GM12801 (cell line): ENCODE measurements around the gene LAMB2.

Experiments used
- CTCF ChIP-seq: IDR thresholded peaks from one replicate; pipeline ENCODE4 v1.5.1; 2011; ENCODE audit warnings: control low read depth; ENCODE audit not compliant: insufficient read length; ENCODE audit errors: extremely low read depth

Gene LAMB2

GRCh38 chr3:49135499-49135898 lies 2.6 kb upstream of the LAMB2 start:
- no peak for TF ChIP-seq CTCF

- no peak for TF ChIP-seq CTCF
Observed at GRCh38 chr3:49134471-49135265, 1.8 kb upstream of the LAMB2 start.

- no peak for TF ChIP-seq CTCF
Observed at GRCh38 chr3:49133226-49133951, 539 bp upstream of the LAMB2 start.

GRCh38 chr3:49132073-49132436 lies 795 bp downstream of the LAMB2 start:
- no peak for TF ChIP-seq CTCF

- TF ChIP-seq CTCF: no peak
Observed at GRCh38 chr3:49131576-49131975, 1.3 kb downstream of the LAMB2 start.

GRCh38 chr3:49131040-49131439 lies 1.8 kb downstream of the LAMB2 start:
- TF ChIP-seq CTCF: no peak

GRCh38 chr3:49124991-49125670 lies 7.7 kb downstream of the LAMB2 start:
- TF ChIP-seq CTCF: no peak
